GM12878 (cell line): ENCODE data around the gene IFT52. TPM values are rescaled to one million over a fixed set of nuclear protein-coding genes. Genes with fewer than 3 reads are reported as not detected.

Experiments used
- ATAC-seq: fragments of 200-7000 bp; cut with Tn5 transposase; 3 replicates; pipeline ENCODE4 v1.9.1; 2020; ENCODE audit warnings: mild to moderate bottlenecking, moderate library complexity
- BruUV-seq: library from RNA; stranded (reverse); fragments of 400-500 nt; replicated peaks from 2 replicates; lab custom pipeline; 2021; lab: Mats Ljungman, UMichigan
- CTCF ChIA-PET: fragments of 300-600 bp; sonication (Branson Sonifier 250); formaldehyde crosslinking; extraction: SDS; loops from one replicate; lab custom pipeline; 2021; ENCODE audit warnings: inconsistent platforms; lab: Yijun Ruan, JAX
- POLR2A ChIA-PET: fragments of 350-600 bp; formaldehyde crosslinking; extraction: SDS; loops from one replicate; lab custom pipeline; 2021; ENCODE audit warnings: inconsistent platforms; lab: Charles Lee
- RAD21 ChIA-PET: fragments of 300-600 bp; sonication (Branson Sonifier 250); formaldehyde crosslinking; loops from one replicate; lab custom pipeline; 2023; ENCODE audit warnings: antibody characterized with exemption; ENCODE audit not compliant: unreplicated experiment; lab: Charles Lee
- SMC1A ChIA-PET: fragments of 300-600 bp; sonication (Branson Sonifier 250); formaldehyde crosslinking; loops from one replicate; lab custom pipeline; 2023; ENCODE audit not compliant: unreplicated experiment, uncharacterized antibody; lab: Charles Lee
- DNase-seq: peaks from one replicate; pipeline ENCODE4 v3.0.0-alpha.2; 2011; ENCODE audit warnings: low read depth, low spot score
- FAIRE-seq: peaks from 3 replicates; lab custom pipeline; 2011; peaks lifted over from hg19 to GRCh38; lab: Jason Lieb, UNC
- H2AFZ ChIP-seq: 2 replicates; pipeline ENCODE4 v1.6.0; 2011; ENCODE audit warnings: low read depth, low read length, control low read depth; ENCODE audit not compliant: control insufficient read depth
- H3K27ac ChIP-seq: 2 replicates; pipeline ENCODE4 v1.5.1; 2011; ENCODE audit warnings: control low read depth; ENCODE audit not compliant: control insufficient read depth, insufficient read depth
- H3K27me3 ChIP-seq, 2 experiments: replicated peaks in 1 of 2; 2 replicates each; pipeline versions ENCODE4 v1.6.0 to v1.6.1; 2011; ENCODE audit warnings: low read length in 1 of 2; ENCODE audit not compliant: control insufficient read depth in 2 of 2, insufficient read depth in 2 of 2
- H3K36me3 ChIP-seq, 2 experiments: 2 replicates each; pipeline ENCODE4 v1.5.1; 2011; ENCODE audit warnings: low read length in 1 of 2; ENCODE audit not compliant: control insufficient read depth in 2 of 2, insufficient read depth in 2 of 2
- H3K4me1 ChIP-seq: 2 replicates; pipeline ENCODE4 v1.6.1; 2011; ENCODE audit warnings: mild to moderate bottlenecking, low read length, moderate library complexity, mixed read lengths; ENCODE audit not compliant: control insufficient read depth, insufficient read depth
- H3K4me2 ChIP-seq: 2 replicates; pipeline ENCODE4 v1.6.0; 2011; ENCODE audit warnings: control low read depth; ENCODE audit not compliant: control insufficient read depth, insufficient read depth
- H3K4me3 ChIP-seq: fragments of 200-600 bp; sonication (generic); 2 replicates; pipeline ENCODE4 v1.5.1; 2016
- H3K79me2 ChIP-seq: 2 replicates; pipeline ENCODE4 v1.6.0; 2011; ENCODE audit warnings: low read length; ENCODE audit not compliant: control insufficient read depth, insufficient read depth
- H3K9ac ChIP-seq: 2 replicates; pipeline ENCODE4 v1.8.0; 2011; ENCODE audit warnings: low read length, control low read depth, mixed read lengths; ENCODE audit not compliant: control insufficient read depth, insufficient read depth
- H3K9me3 ChIP-seq: replicated peaks from 3 replicates; pipeline ENCODE4 v1.5.1; 2011; ENCODE audit warnings: mild to moderate bottlenecking, low read length; ENCODE audit not compliant: control insufficient read depth, insufficient read depth
- H4K20me1 ChIP-seq: 2 replicates; pipeline ENCODE4 v1.6.0; 2011; ENCODE audit not compliant: control insufficient read depth, insufficient read depth
- ASH2L ChIP-seq: fragments of 300-600, 200-600 bp; sonication (generic); IDR thresholded peaks from 2 replicates; pipeline ENCODE4 v1.6.1; 2017; ENCODE audit warnings: low read depth, mild to moderate bottlenecking, borderline replicate concordance
- EZH2 ChIP-seq: IDR thresholded peaks from 2 replicates; pipeline ENCODE4 v1.6.1; 2012; ENCODE audit warnings: low read depth, mild to moderate bottlenecking, control low read depth, inconsistent platforms, low read length, borderline replicate concordance; ENCODE audit not compliant: control insufficient read depth
- FOS ChIP-seq: IDR thresholded peaks from 3 replicates; pipeline ENCODE4 v1.6.1; 2011; ENCODE audit warnings: borderline replicate concordance; ENCODE audit not compliant: insufficient read length; ENCODE audit errors: extremely low read depth
- GATAD2B ChIP-seq: fragments of 450-650 bp; conservative IDR thresholded peaks from 2 replicates; pipeline ENCODE4 v1.6.1; 2017; ENCODE audit warnings: low read depth, mild to moderate bottlenecking, moderate library complexity
- HDAC6 ChIP-seq: fragments of 200-600 bp; sonication (generic); IDR thresholded peaks from one replicate; pipeline ENCODE4 v1.8.0; 2017; ENCODE audit warnings: antibody characterized with exemption; ENCODE audit not compliant: unreplicated experiment
- IKZF1 ChIP-seq: fragments of 450-650 bp; conservative IDR thresholded peaks from 2 replicates; pipeline ENCODE4 v1.6.1; 2017; ENCODE audit warnings: antibody characterized with exemption, mild to moderate bottlenecking
- NFIC ChIP-seq: IDR thresholded peaks from 2 replicates; pipeline ENCODE4 v1.6.1; 2012; ENCODE audit warnings: low read depth, mild to moderate bottlenecking, inconsistent platforms, low read length, moderate library complexity
- RB1 ChIP-seq: fragments of 450-650 bp; formaldehyde crosslinking; IDR thresholded peaks from 2 replicates; pipeline ENCODE4 v1.6.1; 2017; ENCODE audit warnings: mild to moderate bottlenecking, borderline replicate concordance
- RELA ChIP-seq: fragments of 450-650 bp; IDR thresholded peaks from 2 replicates; pipeline ENCODE4 v1.8.0; 2014; ENCODE audit warnings: borderline replicate concordance; ENCODE audit not compliant: partially characterized antibody
- SIX5 ChIP-seq: IDR thresholded peaks from 2 replicates; pipeline ENCODE4 v1.6.1; 2011; ENCODE audit warnings: mild to moderate bottlenecking, low read depth, low read length, moderate library complexity; ENCODE audit not compliant: severe bottlenecking
- SMARCA5 ChIP-seq: fragments of 450-650 bp; IDR thresholded peaks from 2 replicates; pipeline ENCODE4 v1.6.1; 2017; ENCODE audit warnings: mild to moderate bottlenecking
- SREBF2 ChIP-seq: IDR thresholded peaks from 2 replicates; pipeline ENCODE4 v1.6.1; 2012; ENCODE audit warnings: mild to moderate bottlenecking, low read length
- SUZ12 ChIP-seq: fragments of 200-600 bp; sonication (generic); IDR thresholded peaks from one replicate; pipeline ENCODE4 v1.6.1; 2018; ENCODE audit warnings: antibody characterized with exemption, mild to moderate bottlenecking; ENCODE audit not compliant: unreplicated experiment
- TBL1XR1 ChIP-seq: IDR thresholded peaks from 2 replicates; pipeline ENCODE4 v1.6.1; 2012; ENCODE audit warnings: low read depth, low read length, improper control_type of control experiment
- YY1 ChIP-seq: IDR thresholded peaks from 2 replicates; pipeline ENCODE4 v1.6.1; 2011; ENCODE audit warnings: low read depth, mild to moderate bottlenecking, low read length
- WGBS: methylation state at CpG from one replicate; pipeline ENCODE4 v1.1.6; 2016; ENCODE audit warnings: low lambda C conversion rate; ENCODE audit not compliant: insufficient replicate concordance, insufficient coverage; ENCODE audit errors: missing lambda C conversion rate; 5-methylcytosine and 5-hydroxymethylcytosine counted together
- in situ Hi-C: fragments of 300-500 bp; cut with MboI; formaldehyde crosslinking; loops from 9 replicates; pipeline ENCODE4 v1.14.3; 2018; ENCODE audit warnings: mixed read lengths
- intact Hi-C: fragments of 100-400 bp; cut with micrococcal nuclease; formaldehyde crosslinking; loops from one replicate; pipeline ENCODE4 v1.14.2; 2022; ENCODE audit not compliant: unreplicated experiment
- polyA plus RNA-seq, 11 experiments: library from polyadenylated mRNA; depleted of rRNA in 4 of 11; unstranded in 6 of 11; stranded (reverse) in 5 of 11; fragments of >200 nt; fragmentation: Nextera tagmentation in 4 of 11; fragmentation: Illumina TruSeq in 1 of 11; extraction: Ambion mirVana in 4 of 11; extraction: Trizol in 1 of 11; gene quantifications; 1 replicate in 1 of 11; 2 replicates in 10 of 11; pipeline versions ENCODE4 v1.2.1 to v1.2.3, GENCODE V29; 2011 to 2016; ENCODE audit warnings: inconsistent platforms in 2 of 11, missing spikeins in 2 of 11, low read depth in 1 of 11
- total RNA-seq, 4 experiments: library from RNA; depleted of rRNA in 3 of 4; stranded (reverse); fragments of >200 nt in 3 of 4; fragmentation: Illumina TruSeq in 1 of 4; extraction: Trizol in 1 of 4; gene quantifications; 2 replicates each; pipeline versions ENCODE4 v1.2.1 to v1.2.3, GENCODE V29; 2013 to 2021
- TF ChIP-seq, protein P1 (sequence below): IDR thresholded peaks from 2 replicates; pipeline ENCODE4 v1.6.1; 2012; ENCODE audit warnings: low read length, inconsistent platforms
- TF ChIP-seq, protein P2 (sequence below), 3 experiments: IDR thresholded peaks in 2 of 3; conservative IDR thresholded peaks in 1 of 3; 2 replicates each; pipeline ENCODE4 v1.5.1; 2011; ENCODE audit warnings: low read depth in 3 of 3, low read length in 3 of 3, mild to moderate bottlenecking in 3 of 3, control low read depth in 2 of 3, moderate library complexity in 2 of 3, inconsistent platforms in 1 of 3, mixed read lengths in 1 of 3; ENCODE audit not compliant: control insufficient read depth in 2 of 3, insufficient read depth in 1 of 3; ENCODE audit errors: extremely low read depth in 1 of 3
- TF ChIP-seq, protein P3 (sequence below): IDR thresholded peaks from 2 replicates; pipeline ENCODE4 v1.6.1; 2011; ENCODE audit warnings: borderline replicate concordance, low read depth, mild to moderate bottlenecking, moderate library complexity, mixed read lengths, low read length; ENCODE audit not compliant: insufficient read depth; ENCODE audit errors: extremely low read length

IFT52 gene
- total and polyA plus RNA-seq, 10 of the 15 experiments (the other 5 are each of a cell fraction or from before 2014, with no cell fraction given): 18.1 to 30.5 (median 26.0) TPM

DNA sequence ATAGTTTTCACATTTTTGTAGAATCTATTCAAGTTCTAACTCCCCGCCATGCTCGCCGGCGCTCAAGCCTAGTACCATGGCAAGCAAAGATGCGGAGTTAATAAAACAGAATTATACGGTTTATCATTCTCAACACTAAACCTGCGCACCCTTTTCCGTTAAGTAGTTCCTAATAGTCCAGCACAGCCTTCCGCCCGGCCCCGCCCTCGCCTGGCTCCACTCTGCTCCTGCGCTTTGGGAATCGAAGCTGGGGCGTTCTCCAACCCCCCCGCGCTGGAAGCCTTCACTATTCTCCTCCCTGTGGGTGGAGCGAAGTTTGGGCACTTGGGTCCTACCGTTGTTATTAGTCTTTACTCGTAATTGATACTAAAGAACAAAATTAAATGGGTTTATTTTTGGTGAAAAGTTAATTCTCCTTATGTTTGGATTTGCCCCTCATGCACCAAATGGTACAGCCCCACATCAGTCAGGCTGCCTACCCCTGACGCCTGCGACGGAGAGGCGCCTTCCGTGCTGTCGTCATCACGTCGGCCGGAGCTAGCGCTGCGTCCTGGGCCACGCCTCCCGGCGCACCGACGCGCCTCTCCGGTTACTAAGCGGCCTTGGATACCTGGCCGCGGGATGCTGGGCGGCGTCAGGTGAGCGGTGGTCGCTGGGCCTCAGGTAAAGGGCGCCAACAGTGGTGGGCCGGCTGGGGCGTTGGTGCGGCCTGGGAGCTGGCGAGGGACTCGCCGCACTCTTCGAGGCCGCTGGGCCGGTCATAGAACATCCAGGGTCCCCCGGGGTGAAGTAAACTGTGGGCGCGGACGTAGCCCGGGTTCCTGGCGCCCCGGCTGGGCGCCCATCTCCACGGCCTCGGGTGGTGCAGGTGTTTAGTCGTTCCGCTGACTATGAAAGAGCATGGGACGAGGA lies at the start of gene IFT52 (continued):
- TF ChIP-seq GATAD2B (0 out of 2 replicates have a peak, but pooled peaks have one; percentile 39), IKZF1 (peak; percentile 69), SUZ12 (no peak), NFIC (0 out of 2 replicates have a peak, but pooled peaks have one; percentile 44)

DNA sequence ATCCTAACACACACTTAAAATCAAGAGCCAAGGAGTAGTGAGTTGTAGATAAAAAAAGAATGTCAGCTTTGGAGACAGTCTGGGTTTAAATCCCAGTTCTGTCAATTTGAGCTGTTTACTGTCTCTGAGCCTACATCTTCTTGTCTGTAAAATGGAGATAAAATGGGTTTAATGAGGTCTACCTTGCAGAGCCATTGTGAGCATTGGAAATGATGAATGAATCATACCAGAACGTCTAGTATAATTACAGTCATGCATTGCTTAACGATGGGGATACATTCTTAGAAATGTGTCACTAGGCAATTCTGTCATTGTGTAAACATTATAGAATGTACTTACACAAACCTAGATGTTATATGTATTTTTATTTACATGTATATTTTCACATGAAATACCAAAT lies 49.5 kb upstream of the IFT52 start:
- CTCF ChIA-PET: interaction anchor here (0.9 to 6.8 kb wide), 3 partner anchors 9 to 151 kb away, joined by 3 to 100 read pairs (median 3); no protein-coding TSS in a partner anchor
- Histone ChIP-seq H3K4me3 (no peak overlapping the region), H4K20me1 (no peaks in the 10 kb centered on the region), H3K79me2 (no peaks in the 10 kb centered on the region), H3K9ac (no peak overlapping the region), H3K4me2 (no peak overlapping the region), H3K27me3 (no peaks in the 10 kb centered on the region; a peak in 1 of 4 replicates), H3K9me3 (no peaks in the 10 kb centered on the region), H3K4me1 (no peaks in the 10 kb centered on the region), H3K36me3 (no peaks in the 10 kb centered on the region; a peak in 1 of 4 replicates), H3K27ac (no peak overlapping the region), H2AFZ (no peak overlapping the region)
- ATAC-seq: no peak
- FAIRE-seq: no peak
- POLR2A ChIA-PET: no interaction called here
- no TSS peak for BruUV-seq
- RAD21 ChIA-PET: interaction anchor here (0.6 to 1.0 kb wide), 2 partner anchors 80 to 551 kb away, joined by 3 read pairs; no protein-coding TSS in a partner anchor
- 26% methylated on average over 2 of the region's 2 CpGs for WGBS
- SMC1A ChIA-PET: interaction anchor here (1.0 to 5.3 kb wide), 4 partner anchors 10 to 551 kb away, joined by 3 to 70 read pairs (median 4); no protein-coding TSS in a partner anchor
- intact Hi-C loops: no loop called here
- no peak for DNase-seq
- in situ Hi-C loops: no loop called here
- TF ChIP-seq ASH2L: no peak
- TF ChIP-seq, protein P1, sequence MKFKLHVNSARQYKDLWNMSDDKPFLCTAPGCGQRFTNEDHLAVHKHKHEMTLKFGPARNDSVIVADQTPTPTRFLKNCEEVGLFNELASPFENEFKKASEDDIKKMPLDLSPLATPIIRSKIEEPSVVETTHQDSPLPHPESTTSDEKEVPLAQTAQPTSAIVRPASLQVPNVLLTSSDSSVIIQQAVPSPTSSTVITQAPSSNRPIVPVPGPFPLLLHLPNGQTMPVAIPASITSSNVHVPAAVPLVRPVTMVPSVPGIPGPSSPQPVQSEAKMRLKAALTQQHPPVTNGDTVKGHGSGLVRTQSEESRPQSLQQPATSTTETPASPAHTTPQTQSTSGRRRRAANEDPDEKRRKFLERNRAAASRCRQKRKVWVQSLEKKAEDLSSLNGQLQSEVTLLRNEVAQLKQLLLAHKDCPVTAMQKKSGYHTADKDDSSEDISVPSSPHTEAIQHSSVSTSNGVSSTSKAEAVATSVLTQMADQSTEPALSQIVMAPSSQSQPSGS: no peak
- TF ChIP-seq FOS: no peak
- TF ChIP-seq YY1: no peak
- TF ChIP-seq, protein P2, sequence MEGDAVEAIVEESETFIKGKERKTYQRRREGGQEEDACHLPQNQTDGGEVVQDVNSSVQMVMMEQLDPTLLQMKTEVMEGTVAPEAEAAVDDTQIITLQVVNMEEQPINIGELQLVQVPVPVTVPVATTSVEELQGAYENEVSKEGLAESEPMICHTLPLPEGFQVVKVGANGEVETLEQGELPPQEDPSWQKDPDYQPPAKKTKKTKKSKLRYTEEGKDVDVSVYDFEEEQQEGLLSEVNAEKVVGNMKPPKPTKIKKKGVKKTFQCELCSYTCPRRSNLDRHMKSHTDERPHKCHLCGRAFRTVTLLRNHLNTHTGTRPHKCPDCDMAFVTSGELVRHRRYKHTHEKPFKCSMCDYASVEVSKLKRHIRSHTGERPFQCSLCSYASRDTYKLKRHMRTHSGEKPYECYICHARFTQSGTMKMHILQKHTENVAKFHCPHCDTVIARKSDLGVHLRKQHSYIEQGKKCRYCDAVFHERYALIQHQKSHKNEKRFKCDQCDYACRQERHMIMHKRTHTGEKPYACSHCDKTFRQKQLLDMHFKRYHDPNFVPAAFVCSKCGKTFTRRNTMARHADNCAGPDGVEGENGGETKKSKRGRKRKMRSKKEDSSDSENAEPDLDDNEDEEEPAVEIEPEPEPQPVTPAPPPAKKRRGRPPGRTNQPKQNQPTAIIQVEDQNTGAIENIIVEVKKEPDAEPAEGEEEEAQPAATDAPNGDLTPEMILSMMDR (IDR thresholded peaks at IDR 0.05 in 2 of 3, conservative IDR thresholded peaks at IDR 0.05 in 1 of 3; ENCODE audit: control insufficient read depth in 2 of 3, extremely low read depth in 1 of 3, insufficient read depth in 1 of 3, low read depth in 3 of 3, low read length in 3 of 3): no peak
- TF ChIP-seq SMARCA5: no peak
- TF ChIP-seq TBL1XR1: no peak
- no peak for TF ChIP-seq SIX5
- no peak for TF ChIP-seq EZH2
- TF ChIP-seq HDAC6: no peak
- no peak for TF ChIP-seq RB1
- TF ChIP-seq, protein P3, sequence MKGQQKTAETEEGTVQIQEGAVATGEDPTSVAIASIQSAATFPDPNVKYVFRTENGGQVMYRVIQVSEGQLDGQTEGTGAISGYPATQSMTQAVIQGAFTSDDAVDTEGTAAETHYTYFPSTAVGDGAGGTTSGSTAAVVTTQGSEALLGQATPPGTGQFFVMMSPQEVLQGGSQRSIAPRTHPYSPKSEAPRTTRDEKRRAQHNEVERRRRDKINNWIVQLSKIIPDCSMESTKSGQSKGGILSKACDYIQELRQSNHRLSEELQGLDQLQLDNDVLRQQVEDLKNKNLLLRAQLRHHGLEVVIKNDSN: no peak
- no peak for TF ChIP-seq SREBF2
- no peak for TF ChIP-seq RELA
